ENCODE measurements around the gene ASAP3. TPM values are rescaled to one million over a fixed set of nuclear protein-coding genes. Genes with fewer than 3 reads are reported as not detected.
A peak's percentile ranks its signal among the peaks of the same experiment; 100 is the strongest.

ASAP3 gene
- total RNA-seq, 1 donor from 2014 or later: 31.1 TPM

- no peak for DNase-seq (ENCODE audit: extremely low spot score, unreplicated experiment)
- H3K4me3 Mint-ChIP-seq (ENCODE audit: unreplicated experiment): no peak overlapping the region
- no peaks in the 10 kb centered on the region for H3K9me3 Mint-ChIP-seq (ENCODE audit: unreplicated experiment)
- peaks cover 2% of the 10 kb centered on the region for H3K4me1 Mint-ChIP-seq (ENCODE audit: unreplicated experiment)
- peaks cover 19% of the 10 kb centered on the region for H3K27me3 Mint-ChIP-seq (ENCODE audit: unreplicated experiment)
- no peak overlapping the region for H3K27ac Mint-ChIP-seq (ENCODE audit: unreplicated experiment)
- no peaks in the 10 kb centered on the region for H3K36me3 Mint-ChIP-seq (ENCODE audit: unreplicated experiment)
- TF ChIP-seq CTCF (IDR thresholded peaks at IDR 0.05): no peak
Measured at GRCh38 chr1:23489842-23490241, 5.9 kb upstream of the ASAP3 start.

GRCh38 chr1:23485002-23485332 lies 988 bp upstream of the ASAP3 start:
- Mint-ChIP-seq H3K27me3 (ENCODE audit: unreplicated experiment) (peaks cover 5% of the 10 kb centered on the region), H3K4me3 (ENCODE audit: unreplicated experiment) (peak overlapping the region; percentile 82), H3K4me1 (ENCODE audit: unreplicated experiment) (peaks cover 26% of the 10 kb centered on the region), H3K9me3 (ENCODE audit: unreplicated experiment) (no peaks in the 10 kb centered on the region), H3K27ac (ENCODE audit: unreplicated experiment) (peak overlapping the region; percentile 72), H3K36me3 (ENCODE audit: unreplicated experiment) (no peaks in the 10 kb centered on the region)
- TF ChIP-seq CTCF (IDR thresholded peaks at IDR 0.05): no peak
- no peak for DNase-seq (ENCODE audit: extremely low spot score, unreplicated experiment)

- peak; percentile 98 for DNase-seq (ENCODE audit: extremely low spot score, unreplicated experiment)
- Mint-ChIP-seq H3K9me3 (ENCODE audit: unreplicated experiment) (no peaks in the 10 kb centered on the region), H3K4me1 (ENCODE audit: unreplicated experiment) (peaks cover 27% of the 10 kb centered on the region), H3K27ac (ENCODE audit: unreplicated experiment) (peak overlapping the region; percentile 72), H3K27me3 (ENCODE audit: unreplicated experiment) (peaks cover 3% of the 10 kb centered on the region), H3K36me3 (ENCODE audit: unreplicated experiment) (no peaks in the 10 kb centered on the region), H3K4me3 (ENCODE audit: unreplicated experiment) (peak overlapping the region; percentile 82)
- TF ChIP-seq CTCF (IDR thresholded peaks at IDR 0.05): no peak
Measured at GRCh38 chr1:23484253-23485001, 448 bp upstream of the ASAP3 start.

GRCh38 chr1:23481904-23482303 lies 2.1 kb downstream of the ASAP3 start:
- DNase-seq (ENCODE audit: extremely low spot score, unreplicated experiment): no peak
- Mint-ChIP-seq H3K27ac (ENCODE audit: unreplicated experiment) (no peak overlapping the region), H3K36me3 (ENCODE audit: unreplicated experiment) (no peaks in the 10 kb centered on the region), H3K27me3 (ENCODE audit: unreplicated experiment) (no peaks in the 10 kb centered on the region), H3K9me3 (ENCODE audit: unreplicated experiment) (no peaks in the 10 kb centered on the region), H3K4me1 (ENCODE audit: unreplicated experiment) (peaks cover 36% of the 10 kb centered on the region), H3K4me3 (ENCODE audit: unreplicated experiment) (peak overlapping the region; percentile 4)
- TF ChIP-seq CTCF (IDR thresholded peaks at IDR 0.05): no peak

- H3K4me3 Mint-ChIP-seq (ENCODE audit: unreplicated experiment): no peak overlapping the region
- no peak for DNase-seq (ENCODE audit: extremely low spot score, unreplicated experiment)
- no peaks in the 10 kb centered on the region for H3K27me3 Mint-ChIP-seq (ENCODE audit: unreplicated experiment)
- no peak for TF ChIP-seq CTCF (IDR thresholded peaks at IDR 0.05)
- no peaks in the 10 kb centered on the region for H3K36me3 Mint-ChIP-seq (ENCODE audit: unreplicated experiment)
- peaks cover 38% of the 10 kb centered on the region for H3K4me1 Mint-ChIP-seq (ENCODE audit: unreplicated experiment)
- H3K27ac Mint-ChIP-seq (ENCODE audit: unreplicated experiment): no peak overlapping the region
- H3K9me3 Mint-ChIP-seq (ENCODE audit: unreplicated experiment): no peaks in the 10 kb centered on the region
Measured at GRCh38 chr1:23481026-23481597, 2.9 kb downstream of the ASAP3 start.
